ENCODE data around the gene ZC3H12D. TPM values are rescaled to one million over a fixed set of nuclear protein-coding genes. Genes with fewer than 3 reads are reported as not detected.
"Not testable (repeated sequence)": the region's sequence is repeated elsewhere in the genome, so short reads cannot be mapped to it uniquely, and the experiment has no call there.

ZC3H12D gene
- total RNA-seq, 1 experiment from 2014 or later: 0.48 TPM

- peak; percentile 73 for DNase-seq (ENCODE audit: low read depth)
Observed at GRCh38 chr6:149459761-149460160, 25.1 kb downstream of the ZC3H12D start.

- no peak for DNase-seq (ENCODE audit: low read depth)
Observed at GRCh38 chr6:149458806-149459205, 26.0 kb downstream of the ZC3H12D start.

GRCh38 chr6:149458196-149458595 is 26.6 kb downstream of the ZC3H12D start:
- peak; percentile 32 for DNase-seq (ENCODE audit: low read depth)

GRCh38 chr6:149457316-149457884 is 27.4 kb downstream of the ZC3H12D start:
- peak; percentile 62 for DNase-seq (ENCODE audit: low read depth)

GRCh38 chr6:149456311-149457021 is 28.3 kb downstream of the ZC3H12D start:
- no peak for DNase-seq (ENCODE audit: low read depth)

GRCh38 chr6:149455031-149455732 is 29.6 kb downstream of the ZC3H12D start:
- DNase-seq (ENCODE audit: low read depth): no peak

GRCh38 chr6:149454346-149454848 is 30.4 kb downstream of the ZC3H12D start:
- peak; percentile 99 for DNase-seq (ENCODE audit: low read depth)

GRCh38 chr6:149453597-149454345 is 31.0 kb downstream of the ZC3H12D start:
- DNase-seq (ENCODE audit: low read depth): no peak

GRCh38 chr6:149452037-149452939 is 32.5 kb downstream of the ZC3H12D start:
- no peak for DNase-seq (ENCODE audit: low read depth)

GRCh38 chr6:149451376-149452036 is 33.3 kb downstream of the ZC3H12D start:
- no peak for DNase-seq (ENCODE audit: low read depth)

GRCh38 chr6:149450679-149451375 is 34.0 kb downstream of the ZC3H12D start:
- no peak for DNase-seq (ENCODE audit: low read depth)

- no peak for DNase-seq (ENCODE audit: low read depth)
Observed at GRCh38 chr6:149449831-149450678, 34.8 kb downstream of the ZC3H12D start.

GRCh38 chr6:149448821-149449453 is 35.9 kb downstream of the ZC3H12D start:
- DNase-seq (ENCODE audit: low read depth): no peak

GRCh38 chr6:149446791-149447376 is 37.9 kb downstream of the ZC3H12D start:
- DNase-seq (ENCODE audit: low read depth): no peak

GRCh38 chr6:149445573-149445972 is 39.2 kb downstream of the ZC3H12D start:
- DNase-seq (ENCODE audit: low read depth): no peak

- DNase-seq (ENCODE audit: low read depth): no peak
Observed at GRCh38 chr6:149445095-149445466, 39.7 kb downstream of the ZC3H12D start.

- not testable (repeated sequence) for DNase-seq (ENCODE audit: low read depth)
Observed at GRCh38 chr6:149444360-149445094, 40.3 kb downstream of the ZC3H12D start.
